Measurements from ENCODE around the gene ZNF280C. TPM values are rescaled to one million over a fixed set of nuclear protein-coding genes. Genes with fewer than 3 reads are reported as not detected.
"Not testable (repeated sequence)": the region's sequence is repeated elsewhere in the genome, so short reads cannot be mapped to it uniquely, and the experiment has no call there.

The ZNF280C gene
- total and polyA plus RNA-seq, 10 donors: 1.3 to 6.8 (median 5.0) TPM

DNA sequence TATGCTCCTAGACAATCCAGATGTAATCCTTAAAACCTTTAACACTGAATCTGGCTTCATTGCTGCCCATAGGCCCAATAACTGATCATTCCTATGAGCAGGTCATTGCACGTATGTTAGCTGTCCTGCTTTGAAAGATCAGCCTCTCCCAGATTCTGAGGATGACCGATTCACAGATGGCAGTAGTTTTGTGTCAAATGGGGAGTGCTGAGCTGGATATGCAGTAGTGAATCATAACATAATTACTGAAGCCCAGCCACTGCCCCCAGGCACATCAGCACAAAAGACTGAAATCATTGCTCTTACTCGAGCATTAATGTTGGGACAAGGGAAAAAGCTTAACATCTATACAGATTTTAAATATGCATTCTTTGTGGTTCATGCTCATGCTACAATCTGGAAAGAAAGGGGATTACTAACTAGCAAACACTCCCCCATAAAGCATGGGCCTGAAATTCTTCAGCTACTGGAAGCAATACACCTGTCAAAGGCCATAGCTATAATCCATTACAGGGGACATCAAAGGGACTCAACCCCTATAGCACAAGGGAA, 16.4 kb upstream of the ZNF280C start:
- no peak overlapping the region for H3K4me3 ChIP-seq
- no peaks in the 10 kb centered on the region for H3K36me3 ChIP-seq
- H3K4me1 ChIP-seq: no peaks in the 10 kb centered on the region
- no peak overlapping the region for H3K27ac ChIP-seq
- H3K27me3 ChIP-seq (replicated peaks in 1 of 7): no peaks in the 10 kb centered on the region
- TF ChIP-seq CTCF (IDR thresholded peaks at IDR 0.05 in 8 of 11, conservative IDR thresholded peaks at IDR 0.05 in 3 of 11): no peak
- TF ChIP-seq POLR2AphosphoS5 (IDR thresholded peaks at IDR 0.05): no peak
- no peak for TF ChIP-seq POLR2A (IDR thresholded peaks at IDR 0.05)
- intact Hi-C loops (cut with DNase I; ENCODE audit: low total_unique reads): no loop called here
- H3K9me3 ChIP-seq: no peaks in the 10 kb centered on the region
- DNase-seq: no peak
- 63 to 92% (median 89%) methylated on average over 3 of the region's 3 CpGs for WGBS, 5 donors

GRCh38 chrX:130282151-130282550, 13.5 kb upstream of the ZNF280C start:
- H3K9me3 ChIP-seq: no peaks in the 10 kb centered on the region
- no peak overlapping the region for H3K4me3 ChIP-seq
- no peak overlapping the region for H3K27ac ChIP-seq
- TF ChIP-seq CTCF (IDR thresholded peaks at IDR 0.05 in 8 of 11, conservative IDR thresholded peaks at IDR 0.05 in 3 of 11) (no peak), POLR2AphosphoS5 (IDR thresholded peaks at IDR 0.05) (no peak), POLR2A (IDR thresholded peaks at IDR 0.05) (no peak)
- WGBS, 5 donors: 64 to 98% (median 88%) methylated on average over 3 of the region's 3 CpGs
- no peaks in the 10 kb centered on the region for H3K27me3 ChIP-seq (replicated peaks in 1 of 7)
- intact Hi-C loops (cut with DNase I; ENCODE audit: low total_unique reads): no loop called here
- H3K4me1 ChIP-seq: no peaks in the 10 kb centered on the region
- no peaks in the 10 kb centered on the region for H3K36me3 ChIP-seq
- no peak for DNase-seq

GRCh38 chrX:130280901-130281300, 12.2 kb upstream of the ZNF280C start:
- no peak for DNase-seq
- Histone ChIP-seq H3K36me3 (no peaks in the 10 kb centered on the region), H3K4me3 (no peak overlapping the region), H3K27me3 (replicated peaks in 1 of 7) (no peaks in the 10 kb centered on the region), H3K4me1 (no peaks in the 10 kb centered on the region), H3K27ac (no peak overlapping the region), H3K9me3 (no peaks in the 10 kb centered on the region)
- 52 to 81% (median 76%) methylated on average over 3 of the region's 3 CpGs for WGBS, 5 donors
- intact Hi-C loops (cut with DNase I; ENCODE audit: low total_unique reads): no loop called here
- no peak for TF ChIP-seq CTCF (IDR thresholded peaks at IDR 0.05 in 8 of 11, conservative IDR thresholded peaks at IDR 0.05 in 3 of 11)
- no peak for TF ChIP-seq POLR2AphosphoS5 (IDR thresholded peaks at IDR 0.05)
- TF ChIP-seq POLR2A (IDR thresholded peaks at IDR 0.05): no peak

- H3K4me3 ChIP-seq; H3K9me3 ChIP-seq; H3K36me3 ChIP-seq; DNase-seq; intact Hi-C loops (cut with DNase I; ENCODE audit: low total_unique reads); H3K27me3 ChIP-seq (replicated peaks in 1 of 7); H3K4me1 ChIP-seq; H3K27ac ChIP-seq: not testable (repeated sequence)
- 63 to 93% (median 79%) methylated on average over 2 of the region's 2 CpGs for WGBS, 5 donors
Observed at GRCh38 chrX:130272253-130272652, 3.6 kb upstream of the ZNF280C start.

- WGBS, 5 donors: 91 to 100% (median 96%) methylated on average over 10 to 12 of the region's 12 CpGs
- H3K4me3 ChIP-seq; H3K27me3 ChIP-seq (replicated peaks in 1 of 7); intact Hi-C loops (cut with DNase I; ENCODE audit: low total_unique reads); H3K36me3 ChIP-seq; H3K9me3 ChIP-seq; DNase-seq; H3K27ac ChIP-seq: not testable (repeated sequence)
- peaks cover 0 to 14% (median 8%) of the 10 kb centered on the region in 6 donors for H3K4me1 ChIP-seq
Observed at GRCh38 chrX:130269391-130269790, 692 bp upstream of the ZNF280C start.

All from spleen (tissue), 11 donors.